Gastrocnemius medialis (tissue), 4 donors: ENCODE results near the gene TOR2A.

Source experiments
- CTCF ChIP-seq, 5 experiments: fragments of 450-650 bp in 3 of 5; fragments of 200-600 bp in 2 of 5; sonication (generic) in 2 of 5; IDR thresholded peaks in 4 of 5; conservative IDR thresholded peaks in 1 of 5; 1 replicate in 4 of 5; 2 replicates in 1 of 5; pipeline ENCODE4 v1.5.1; 2016 to 2019; ENCODE audit warnings: antibody characterized with exemption in 5 of 5, mild to moderate bottlenecking in 3 of 5, moderate library complexity in 3 of 5
- POLR2A ChIP-seq, 2 donors: fragments of 450-650 bp; IDR thresholded peaks; one replicate each; pipeline ENCODE4 v1.6.1; 2017; ENCODE audit warnings: antibody characterized with exemption in 2 of 2, mild to moderate bottlenecking in 2 of 2, moderate library complexity in 2 of 2

- TF ChIP-seq CTCF (IDR thresholded peaks at IDR 0.05 in 4 of 5, conservative IDR thresholded peaks at IDR 0.05 in 1 of 5) (no peak), POLR2A (IDR thresholded peaks at IDR 0.05) (no peak)
Measured at GRCh38 chr9:127733614-127734013, 1.5 kb downstream of the TOR2A start.
